GM12865 (cell line): ENCODE measurements around the gene CCDC148.

ENCODE experiments used
- DNase-seq: peaks from one replicate; pipeline ENCODE4 v3.0.0; 2010; ENCODE audit warnings: low read depth
- H3K4me3 ChIP-seq: 2 replicates; pipeline ENCODE4 v1.5.1; 2011; ENCODE audit warnings: mild to moderate bottlenecking, low read depth, low read length, control low read depth
- TF ChIP-seq, protein P1 (sequence below): IDR thresholded peaks from 2 replicates; pipeline ENCODE4 v1.5.1; 2011; ENCODE audit warnings: low read length, control low read depth, low read depth, inconsistent platforms; ENCODE audit not compliant: insufficient read depth; ENCODE audit errors: missing control alignments

CCDC148 gene

DNA sequence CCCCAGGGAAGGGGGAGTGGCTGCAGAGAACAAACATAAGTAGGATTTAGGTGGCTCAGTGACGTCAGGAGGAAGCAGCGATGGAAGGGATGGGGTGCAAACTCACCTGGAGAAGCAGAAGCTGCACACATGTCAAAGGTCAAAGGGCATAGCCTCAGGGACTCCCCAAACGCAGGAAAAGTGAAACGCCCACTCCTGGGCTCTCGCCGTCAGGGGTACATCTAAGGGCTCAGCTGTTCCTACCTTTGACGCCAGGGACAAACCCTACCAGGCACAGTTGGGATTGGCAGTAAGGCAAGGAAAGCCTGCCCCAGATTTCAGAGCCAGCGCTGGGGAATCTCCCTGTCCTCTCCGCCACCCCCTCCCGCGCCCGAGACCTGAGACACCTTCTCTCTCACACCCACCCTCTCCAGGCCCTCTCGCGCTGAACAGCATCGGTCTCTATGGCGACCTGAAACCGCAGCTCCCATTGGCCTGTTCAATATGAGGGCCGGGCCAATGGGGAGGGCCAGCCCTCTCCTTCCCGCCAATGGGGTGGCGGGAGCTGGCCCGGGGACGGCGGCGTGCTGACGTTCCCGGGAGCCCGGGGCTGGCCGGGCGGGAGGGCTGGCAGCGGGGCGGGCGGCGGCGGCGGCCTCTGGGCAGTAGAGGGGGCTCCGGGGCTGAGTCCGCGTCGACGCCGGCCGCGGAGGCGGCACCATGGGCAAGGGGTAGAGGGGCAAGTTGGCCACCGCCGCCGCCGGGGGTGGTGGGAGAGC is at the start of gene CCDC148, which contains the start of gene PKP4:
Gene CCDC148, minus strand, starts transcription at position 445 of the 758 bp plus-strand sequence. Its CDS starts 314 bp downstream, at position 131.
Gene PKP4, plus strand, starts transcription at position 644 of the 758 bp plus-strand sequence. CDS start 76,233 bp downstream, outside the sequence.
- TF ChIP-seq, protein P1, sequence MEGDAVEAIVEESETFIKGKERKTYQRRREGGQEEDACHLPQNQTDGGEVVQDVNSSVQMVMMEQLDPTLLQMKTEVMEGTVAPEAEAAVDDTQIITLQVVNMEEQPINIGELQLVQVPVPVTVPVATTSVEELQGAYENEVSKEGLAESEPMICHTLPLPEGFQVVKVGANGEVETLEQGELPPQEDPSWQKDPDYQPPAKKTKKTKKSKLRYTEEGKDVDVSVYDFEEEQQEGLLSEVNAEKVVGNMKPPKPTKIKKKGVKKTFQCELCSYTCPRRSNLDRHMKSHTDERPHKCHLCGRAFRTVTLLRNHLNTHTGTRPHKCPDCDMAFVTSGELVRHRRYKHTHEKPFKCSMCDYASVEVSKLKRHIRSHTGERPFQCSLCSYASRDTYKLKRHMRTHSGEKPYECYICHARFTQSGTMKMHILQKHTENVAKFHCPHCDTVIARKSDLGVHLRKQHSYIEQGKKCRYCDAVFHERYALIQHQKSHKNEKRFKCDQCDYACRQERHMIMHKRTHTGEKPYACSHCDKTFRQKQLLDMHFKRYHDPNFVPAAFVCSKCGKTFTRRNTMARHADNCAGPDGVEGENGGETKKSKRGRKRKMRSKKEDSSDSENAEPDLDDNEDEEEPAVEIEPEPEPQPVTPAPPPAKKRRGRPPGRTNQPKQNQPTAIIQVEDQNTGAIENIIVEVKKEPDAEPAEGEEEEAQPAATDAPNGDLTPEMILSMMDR, result no peak
- H3K4me3 ChIP-seq, result peak within 1 kb of the TSS; percentile 95
- DNase-seq, result peak; percentile 94

- TF ChIP-seq, protein P1, result no peak
- no peak overlapping the region for H3K4me3 ChIP-seq
These were observed 48.9 kb upstream of the CCDC148 start for GRCh38 chr2:158505448-158505934.

DNA sequence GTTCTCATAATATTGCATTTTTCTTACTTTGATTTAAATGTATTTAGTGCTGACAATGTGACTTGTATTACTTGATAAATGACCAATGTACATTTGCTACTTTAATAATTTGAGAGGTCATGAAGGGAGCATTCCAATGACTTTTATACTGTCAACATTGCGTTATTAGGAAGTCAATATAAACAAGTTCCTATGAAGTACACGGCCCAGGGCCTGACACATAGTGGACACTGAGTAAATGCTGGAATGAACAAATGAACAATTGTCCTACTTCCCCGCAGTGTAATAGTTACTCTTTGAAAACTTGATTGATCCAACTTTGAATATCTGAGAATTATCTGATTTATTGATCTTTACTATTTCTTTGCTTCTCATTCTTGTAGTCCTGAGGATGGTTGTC is 47.5 kb upstream of the CCDC148 start:
- H3K4me3 ChIP-seq, result no peak overlapping the region
- TF ChIP-seq, protein P1, result no peak
- DNase-seq, result no peak

More at GRCh38 chr2:158505448-158505934, 48.9 kb upstream of the CCDC148 start:
- no peak for DNase-seq

GRCh38 chr2:158502974-158503373 is 46.4 kb upstream of the CCDC148 start:
- H3K4me3 ChIP-seq, result no peak overlapping the region
- no peak for DNase-seq
- TF ChIP-seq, protein P1, result no peak

- no peak for DNase-seq
- TF ChIP-seq, protein P1, result no peak
- no peak overlapping the region for H3K4me3 ChIP-seq
These were observed 44.7 kb upstream of the CCDC148 start for GRCh38 chr2:158501301-158501700.

DNA sequence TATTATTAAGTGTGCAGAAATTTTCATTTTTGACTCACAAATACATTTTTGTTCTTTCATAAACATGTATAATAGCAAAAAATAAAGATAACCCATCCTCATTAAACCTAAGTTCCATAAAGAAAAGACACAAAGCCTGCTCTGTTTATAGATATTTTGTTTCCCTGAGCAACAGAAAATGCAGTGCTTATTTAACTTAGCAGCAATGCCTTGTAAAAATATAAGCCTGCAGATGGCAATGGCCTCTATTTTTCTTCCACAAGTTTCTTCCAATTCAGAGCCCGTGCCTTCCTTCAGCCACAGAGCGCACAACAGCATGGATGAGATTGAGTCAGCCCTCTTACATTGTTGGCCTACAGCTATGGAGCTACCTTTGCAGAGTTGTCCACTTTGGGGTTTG is 43.8 kb upstream of the CCDC148 start:
- no peak overlapping the region for H3K4me3 ChIP-seq
- TF ChIP-seq, protein P1, result no peak
- no peak for DNase-seq
